ENCODE measurements around the gene MCL1. TPM values are rescaled to one million over a fixed set of nuclear protein-coding genes. Genes with fewer than 3 reads are reported as not detected.
"Not testable (repeated sequence)": the region's sequence is repeated elsewhere in the genome, so short reads cannot be mapped to it uniquely, and the experiment has no call there.

Gene MCL1
- polyA plus RNA-seq, 6 donors from 2014 or later, result 44.8 to 110 (median 95.1) TPM

- ATAC-seq (ENCODE audit: low read depth in 2 of 2) (no peak), DNase-seq (no peak)
- Mint-ChIP-seq H3K27ac (peak overlapping the region in 2 of 6 donors; percentile 22 to 67), H3K9me3 (peaks cover 0 to 1% (median 0%) of the 10 kb centered on the region in 7 donors), H3K36me3 (peaks cover 11 to 14% of the 10 kb centered on the region in 2 donors), H3K27me3 (no peaks in the 10 kb centered on the region), H3K4me3 (no peak overlapping the region), H3K4me1 (peaks cover 20 to 32% (median 28%) of the 10 kb centered on the region in 3 donors)
Measured at GRCh38 chr1:150582371-150582770, 3.0 kb upstream of the MCL1 start.

GRCh38 chr1:150581962-150582361 lies 2.6 kb upstream of the MCL1 start:
- not testable (repeated sequence) for ATAC-seq (ENCODE audit: low read depth in 2 of 2); H3K9me3 Mint-ChIP-seq; DNase-seq; H3K27me3 Mint-ChIP-seq
- peak overlapping the region in 1 of 8 donors; percentile 37 for H3K4me3 Mint-ChIP-seq
- peaks cover 15 to 18% of the 10 kb centered on the region in 2 donors for H3K36me3 Mint-ChIP-seq
- peaks cover 23 to 34% (median 29%) of the 10 kb centered on the region in 3 donors for H3K4me1 Mint-ChIP-seq
- peak overlapping the region in 1 of 6 donors; percentile 22 for H3K27ac Mint-ChIP-seq

- peak overlapping the region in 1 of 8 donors; percentile 99 for H3K4me3 Mint-ChIP-seq
- peaks cover 19 to 23% of the 10 kb centered on the region in 2 donors for H3K36me3 Mint-ChIP-seq
Measured at GRCh38 chr1:150581437-150581836, 2.0 kb upstream of the MCL1 start.

GRCh38 chr1:150580966-150581365 lies 1.6 kb upstream of the MCL1 start:
- ATAC-seq (ENCODE audit: low read depth in 2 of 2); H3K27me3 Mint-ChIP-seq; DNase-seq; H3K9me3 Mint-ChIP-seq: not testable (repeated sequence)
- Mint-ChIP-seq H3K27ac (peak overlapping the region in 4 of 6 donors; percentile 93 to 98 (median 94)), H3K4me3 (peak overlapping the region in 6 of 8 donors; percentile 21 to 99 (median 92)), H3K36me3 (peaks cover 21 to 27% of the 10 kb centered on the region in 2 donors), H3K4me1 (peaks cover 26 to 41% (median 32%) of the 10 kb centered on the region in 3 donors)

More at GRCh38 chr1:150581437-150581836, 2.0 kb upstream of the MCL1 start:
- peak overlapping the region in 1 of 6 donors; percentile 98 for H3K27ac Mint-ChIP-seq
- not testable (repeated sequence) for DNase-seq; H3K27me3 Mint-ChIP-seq; ATAC-seq (ENCODE audit: low read depth in 2 of 2); H3K9me3 Mint-ChIP-seq
- H3K4me1 Mint-ChIP-seq, result peaks cover 26 to 37% (median 29%) of the 10 kb centered on the region in 3 donors

DNA sequence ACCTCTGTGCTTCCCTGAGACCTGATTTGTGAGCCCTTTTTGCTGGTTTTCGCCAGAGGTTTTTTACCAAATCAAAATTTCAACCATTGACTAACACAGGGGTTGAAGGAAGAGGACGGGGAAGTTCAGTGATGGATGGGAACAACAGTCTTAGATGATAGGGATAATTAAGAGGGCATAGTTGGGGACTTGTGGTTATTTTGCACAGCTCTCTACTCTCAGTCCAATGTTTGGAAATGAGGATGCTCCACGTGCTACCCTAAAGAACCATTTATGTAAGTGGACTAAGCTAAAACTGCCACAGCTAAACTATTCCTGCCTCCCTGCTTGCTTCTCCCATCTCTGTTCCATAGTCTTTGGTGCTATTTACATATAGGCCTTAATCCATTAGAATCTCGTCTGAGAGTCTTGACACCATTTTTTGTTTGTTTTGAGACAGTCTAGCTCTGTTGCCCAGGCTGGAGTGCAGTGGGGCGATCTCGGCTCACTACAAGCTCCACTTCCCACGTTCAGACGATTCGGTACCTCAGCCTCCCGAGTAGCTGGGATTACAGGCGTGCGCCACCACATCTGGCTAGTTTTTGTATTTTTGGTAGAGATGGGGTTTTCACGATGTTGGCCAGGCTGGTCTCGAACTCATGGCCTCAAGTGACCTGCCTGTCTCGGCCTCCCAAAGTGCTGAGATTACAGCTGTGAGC lies 684 bp upstream of the MCL1 start:
- Mint-ChIP-seq H3K27ac (peak overlapping the region; percentile 6 to 98 (median 93)), H3K4me3 (peak overlapping the region; percentile 90 to 99 (median 95)), H3K9me3 (peaks cover 0 to 1% (median 0%) of the 10 kb centered on the region in 7 donors), H3K4me1 (peaks cover 33 to 49% (median 37%) of the 10 kb centered on the region in 3 donors), H3K36me3 (peaks cover 29 to 35% of the 10 kb centered on the region in 2 donors), H3K27me3 (no peaks in the 10 kb centered on the region)
- DNase-seq, result no peak
- peak; percentile 1 to 5 for ATAC-seq (ENCODE audit: low read depth in 2 of 2)

- peaks cover 29 to 39% of the 10 kb centered on the region in 2 donors for H3K36me3 Mint-ChIP-seq
- H3K27ac Mint-ChIP-seq, result peak overlapping the region; percentile 93 to 99 (median 96)
- peaks cover 42 to 56% (median 51%) of the 10 kb centered on the region in 3 donors for H3K4me1 Mint-ChIP-seq
- H3K27me3 Mint-ChIP-seq, result no peaks in the 10 kb centered on the region
- H3K4me3 Mint-ChIP-seq, result peak overlapping the region; percentile 90 to 99 (median 97)
- DNase-seq, result no peak
- peaks cover 0 to 1% (median 0%) of the 10 kb centered on the region in 7 donors for H3K9me3 Mint-ChIP-seq
- ATAC-seq (ENCODE audit: low read depth in 2 of 2), result no peak
Measured at GRCh38 chr1:150578272-150579109, 919 bp downstream of the MCL1 start.

DNA sequence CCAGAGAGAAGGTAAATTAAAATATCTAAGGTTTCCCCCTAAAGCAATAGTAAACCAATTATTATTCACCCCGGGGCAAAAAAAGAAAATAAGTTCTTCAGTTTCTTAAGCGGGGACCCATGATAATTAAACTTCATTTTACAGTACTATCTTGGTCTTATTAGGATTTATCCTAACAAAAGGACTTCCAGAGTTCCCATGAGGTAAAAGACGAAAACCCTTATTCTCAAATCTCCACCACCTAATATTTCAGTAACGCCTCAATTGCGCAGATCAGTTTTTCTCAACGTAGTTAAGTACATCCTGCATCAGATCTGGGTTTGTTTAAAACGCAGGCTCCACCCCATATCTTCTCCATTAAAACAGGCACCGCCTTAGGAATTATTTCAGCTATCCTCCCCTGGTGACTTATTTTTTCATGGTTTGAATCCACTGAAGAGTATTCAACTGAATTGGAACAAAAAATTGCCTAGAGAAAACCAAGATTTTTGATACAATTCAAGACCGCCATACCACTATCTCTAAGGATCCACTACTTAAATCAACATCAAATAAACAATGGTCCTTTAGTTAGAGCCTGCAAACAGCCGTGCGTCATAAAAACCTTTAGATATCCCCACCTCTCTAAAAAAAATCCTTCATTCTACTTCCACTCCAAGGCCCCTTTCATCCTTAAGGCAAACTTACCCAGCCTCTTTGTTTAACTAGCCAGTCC lies 1.7 kb downstream of the MCL1 start:
- Mint-ChIP-seq H3K36me3 (peaks cover 29 to 43% of the 10 kb centered on the region in 2 donors), H3K4me1 (peaks cover 42 to 59% (median 56%) of the 10 kb centered on the region in 3 donors), H3K4me3 (peak overlapping the region; percentile 90 to 99 (median 97)), H3K27me3 (no peaks in the 10 kb centered on the region), H3K9me3 (peaks cover 0 to 1% (median 0%) of the 10 kb centered on the region in 7 donors), H3K27ac (peak overlapping the region; percentile 93 to 99 (median 96))
- ATAC-seq (ENCODE audit: low read depth in 2 of 2), result no peak
- no peak for DNase-seq

- peaks cover 38 to 60% (median 49%) of the 10 kb centered on the region in 3 donors for H3K4me1 Mint-ChIP-seq
- no peak for DNase-seq
- H3K4me3 Mint-ChIP-seq, result peak overlapping the region; percentile 90 to 99 (median 97)
- no peaks in the 10 kb centered on the region for H3K27me3 Mint-ChIP-seq
- ATAC-seq (ENCODE audit: low read depth in 2 of 2), result no peak
- peaks cover 29 to 46% of the 10 kb centered on the region in 2 donors for H3K36me3 Mint-ChIP-seq
- H3K9me3 Mint-ChIP-seq, result peaks cover 0 to 1% (median 0%) of the 10 kb centered on the region in 7 donors
- peak overlapping the region; percentile 93 to 99 (median 96) for H3K27ac Mint-ChIP-seq
Measured at GRCh38 chr1:150576794-150577556, 2.4 kb downstream of the MCL1 start.

DNA sequence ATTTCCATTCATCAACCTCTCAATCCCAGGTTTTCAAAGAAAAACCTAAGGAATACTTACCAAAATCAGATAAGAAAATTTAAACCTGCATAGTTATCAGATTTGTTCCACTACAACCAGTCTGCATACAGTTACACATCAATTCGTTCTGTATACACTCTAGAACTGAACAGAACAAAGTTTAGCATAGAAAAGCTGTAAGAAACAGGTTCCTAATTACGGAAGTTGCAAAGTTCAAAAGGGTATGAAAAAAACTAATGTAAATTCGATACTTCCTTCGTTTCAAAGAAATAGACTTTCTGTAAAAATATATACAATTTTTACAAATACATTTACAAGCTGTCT lies 3.1 kb downstream of the MCL1 start:
- Mint-ChIP-seq H3K4me3 (peak overlapping the region; percentile 90 to 99 (median 97)), H3K9me3 (peaks cover 0 to 1% (median 0%) of the 10 kb centered on the region in 7 donors), H3K27me3 (no peaks in the 10 kb centered on the region), H3K36me3 (peaks cover 29 to 46% of the 10 kb centered on the region in 2 donors), H3K27ac (peak overlapping the region in 4 of 6 donors; percentile 34 to 96 (median 66)), H3K4me1 (peaks cover 38 to 61% (median 47%) of the 10 kb centered on the region in 3 donors)
- DNase-seq, result no peak
- no peak for ATAC-seq (ENCODE audit: low read depth in 2 of 2)

DNA sequence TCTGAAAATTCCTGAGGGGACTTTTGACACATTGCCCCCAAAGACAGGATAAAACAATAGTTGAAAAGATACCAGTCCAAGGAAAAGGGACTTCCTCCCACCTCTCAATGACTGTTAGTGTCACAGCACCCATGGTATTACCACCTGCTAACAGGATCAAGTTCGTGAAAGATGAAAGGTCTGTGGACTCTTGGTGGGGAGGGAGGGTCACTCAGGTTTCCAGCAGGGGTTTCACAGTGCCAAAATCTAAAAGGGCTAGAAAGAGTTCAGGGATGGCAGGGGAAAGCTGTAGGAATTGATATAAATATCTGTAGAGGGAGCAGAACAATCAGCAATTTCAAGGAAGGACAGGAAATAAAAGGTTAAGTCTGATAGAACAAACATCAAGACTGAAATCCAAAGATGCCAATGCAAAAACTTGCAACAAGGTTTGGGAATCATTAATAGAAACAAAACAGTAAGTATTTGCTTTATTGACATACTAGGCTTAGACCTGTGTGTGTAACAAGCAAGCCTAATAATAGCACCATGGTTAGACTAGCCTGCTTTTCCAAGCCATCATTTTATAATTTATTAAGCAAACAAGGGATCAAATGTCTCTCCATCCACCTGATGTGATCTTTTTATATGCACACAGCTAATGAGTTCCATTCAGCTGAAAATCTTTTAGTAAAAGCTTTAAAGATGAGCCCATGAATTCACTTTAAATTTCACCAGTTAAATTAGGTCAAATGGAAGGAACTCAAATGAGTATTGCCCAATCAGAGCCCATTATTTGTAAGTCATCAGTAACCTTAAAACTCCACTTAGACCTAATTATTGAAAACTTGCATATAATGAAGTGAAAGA lies 3.7 kb downstream of the MCL1 start:
- no peak for DNase-seq

DNA sequence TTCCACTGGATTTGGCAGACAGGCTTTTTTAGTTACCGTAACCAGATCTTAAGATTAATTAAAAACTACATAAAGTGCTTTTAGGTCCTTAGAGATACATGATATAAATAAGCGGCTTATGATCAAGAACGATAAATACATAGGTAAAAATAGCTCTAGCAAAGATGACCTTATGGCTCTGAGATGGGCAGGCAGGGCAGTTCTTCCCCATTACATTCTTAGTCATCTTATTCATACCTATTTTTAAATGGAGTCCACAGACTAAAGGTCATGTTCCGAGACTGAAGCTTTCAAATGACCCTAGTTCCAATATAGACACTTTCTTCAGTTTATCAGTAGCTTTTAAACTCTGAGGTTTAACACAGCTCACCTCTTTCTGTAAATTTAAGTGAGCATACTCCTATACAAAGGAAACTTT lies 4.3 kb downstream of the MCL1 start:
- no peak for ATAC-seq (ENCODE audit: low read depth in 2 of 2)
- H3K9me3 Mint-ChIP-seq, result peaks cover 0 to 1% (median 0%) of the 10 kb centered on the region in 7 donors
- DNase-seq, result no peak
- no peaks in the 10 kb centered on the region for H3K27me3 Mint-ChIP-seq
- peaks cover 32 to 63% (median 48%) of the 10 kb centered on the region in 3 donors for H3K4me1 Mint-ChIP-seq
- peak overlapping the region; percentile 90 to 99 (median 97) for H3K4me3 Mint-ChIP-seq
- H3K27ac Mint-ChIP-seq, result peak overlapping the region in 5 of 6 donors; percentile 57 to 96 (median 81)
- H3K36me3 Mint-ChIP-seq, result peaks cover 32 to 48% of the 10 kb centered on the region in 2 donors

More for the DNA sequence above, 3.7 kb downstream of the MCL1 start:
- peaks cover 29 to 46% of the 10 kb centered on the region in 2 donors for H3K36me3 Mint-ChIP-seq
- no peaks in the 10 kb centered on the region for H3K27me3 Mint-ChIP-seq
- peaks cover 36 to 63% (median 48%) of the 10 kb centered on the region in 3 donors for H3K4me1 Mint-ChIP-seq
- H3K9me3 Mint-ChIP-seq, result peaks cover 0 to 1% (median 0%) of the 10 kb centered on the region in 7 donors
- peak overlapping the region in 5 of 6 donors; percentile 64 to 96 (median 91) for H3K27ac Mint-ChIP-seq
- peak overlapping the region; percentile 90 to 99 (median 97) for H3K4me3 Mint-ChIP-seq
- ATAC-seq (ENCODE audit: low read depth in 2 of 2), result no peak

Measured in naive B cell (primary cell).